DND-41 (cell line): ENCODE results near the gene LHX2.
"Not testable (repeated sequence)": the region's sequence is repeated elsewhere in the genome, so short reads cannot be mapped to it uniquely, and the experiment has no call there.

ENCODE experiments used
- ATAC-seq: fragments of 200-7000 bp; cut with Tn5 transposase; 3 replicates; pipeline ENCODE4 v1.9.1; 2021; ENCODE audit warnings: low read depth; ENCODE audit not compliant: insufficient read depth
- DNase-seq: peaks from one replicate; pipeline ENCODE4 v3.0.0-alpha.2; 2020
- H2AFZ ChIP-seq: 2 replicates; pipeline ENCODE4 v1.6.0; 2012; ENCODE audit warnings: low read depth, low read length
- H3K27ac ChIP-seq: 2 replicates; pipeline ENCODE4 v1.5.1; 2012; ENCODE audit warnings: low read length, inconsistent platforms
- H3K27me3 ChIP-seq: fragments of 200-600 bp; sonication (generic); 2 replicates; pipeline ENCODE4 v1.6.0; 2012; ENCODE audit warnings: low read length, mild to moderate bottlenecking, inconsistent platforms; ENCODE audit not compliant: insufficient read depth, poor library complexity
- H3K36me3 ChIP-seq: 2 replicates; pipeline ENCODE4 v1.5.1; 2012; ENCODE audit warnings: low read length, inconsistent platforms; ENCODE audit not compliant: insufficient read depth
- H3K4me1 ChIP-seq: 2 replicates; pipeline ENCODE4 v1.5.1; 2012; ENCODE audit warnings: mild to moderate bottlenecking, low read length; ENCODE audit not compliant: insufficient read depth
- H3K4me2 ChIP-seq: 2 replicates; pipeline ENCODE4 v1.6.0; 2012; ENCODE audit warnings: mild to moderate bottlenecking, moderate library complexity, low read length, inconsistent platforms; ENCODE audit not compliant: insufficient read depth
- H3K4me3 ChIP-seq, 2 experiments: fragments of 200-600 bp in 1 of 2; shearing (Covaris generic) in 1 of 2; 2 replicates each; pipeline ENCODE4 v1.5.1; 2012 to 2016; ENCODE audit warnings: inconsistent platforms in 2 of 2, low read length in 2 of 2, mild to moderate bottlenecking in 2 of 2, low read depth in 1 of 2, moderate library complexity in 1 of 2
- H3K79me2 ChIP-seq: 2 replicates; pipeline ENCODE4 v1.6.0; 2012; ENCODE audit warnings: low read length, inconsistent platforms; ENCODE audit not compliant: insufficient read depth
- H3K9ac ChIP-seq: 2 replicates; pipeline ENCODE4 v1.6.0; 2012; ENCODE audit warnings: low read depth, mild to moderate bottlenecking, inconsistent platforms, low read length, moderate library complexity
- H3K9me3 ChIP-seq: 2 replicates; pipeline ENCODE4 v1.5.1; 2012; ENCODE audit warnings: low read length, moderate library complexity, mild to moderate bottlenecking, inconsistent platforms; ENCODE audit not compliant: insufficient read depth, severe bottlenecking
- H4K20me1 ChIP-seq: 2 replicates; pipeline ENCODE4 v1.6.0; 2012; ENCODE audit warnings: low read length; ENCODE audit not compliant: insufficient read depth
- EZH2 ChIP-seq: IDR thresholded peaks from 3 replicates; pipeline ENCODE4 v1.6.1; 2012; ENCODE audit warnings: borderline replicate concordance, low read depth, mild to moderate bottlenecking, moderate library complexity, low read length, inconsistent platforms; ENCODE audit not compliant: severe bottlenecking
- TF ChIP-seq, protein P1 (sequence below): IDR thresholded peaks from 2 replicates; pipeline ENCODE4 v1.5.1; 2012; ENCODE audit warnings: borderline replicate concordance, low read length, moderate library complexity, mild to moderate bottlenecking; ENCODE audit not compliant: poor library complexity, severe bottlenecking; ENCODE audit errors: extremely low read depth

The LHX2 gene

GRCh38 chr9:123983047-123983446, 28.5 kb upstream of the LHX2 start:
- ATAC-seq, result no peak
- TF ChIP-seq, protein P1, sequence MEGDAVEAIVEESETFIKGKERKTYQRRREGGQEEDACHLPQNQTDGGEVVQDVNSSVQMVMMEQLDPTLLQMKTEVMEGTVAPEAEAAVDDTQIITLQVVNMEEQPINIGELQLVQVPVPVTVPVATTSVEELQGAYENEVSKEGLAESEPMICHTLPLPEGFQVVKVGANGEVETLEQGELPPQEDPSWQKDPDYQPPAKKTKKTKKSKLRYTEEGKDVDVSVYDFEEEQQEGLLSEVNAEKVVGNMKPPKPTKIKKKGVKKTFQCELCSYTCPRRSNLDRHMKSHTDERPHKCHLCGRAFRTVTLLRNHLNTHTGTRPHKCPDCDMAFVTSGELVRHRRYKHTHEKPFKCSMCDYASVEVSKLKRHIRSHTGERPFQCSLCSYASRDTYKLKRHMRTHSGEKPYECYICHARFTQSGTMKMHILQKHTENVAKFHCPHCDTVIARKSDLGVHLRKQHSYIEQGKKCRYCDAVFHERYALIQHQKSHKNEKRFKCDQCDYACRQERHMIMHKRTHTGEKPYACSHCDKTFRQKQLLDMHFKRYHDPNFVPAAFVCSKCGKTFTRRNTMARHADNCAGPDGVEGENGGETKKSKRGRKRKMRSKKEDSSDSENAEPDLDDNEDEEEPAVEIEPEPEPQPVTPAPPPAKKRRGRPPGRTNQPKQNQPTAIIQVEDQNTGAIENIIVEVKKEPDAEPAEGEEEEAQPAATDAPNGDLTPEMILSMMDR, result no peak
- no peak for TF ChIP-seq EZH2

GRCh38 chr9:123984802-123985201, 26.8 kb upstream of the LHX2 start:
- no peak overlapping the region for H2AFZ ChIP-seq
- peaks cover 8% of the 10 kb centered on the region for H3K27me3 ChIP-seq
- no peaks in the 10 kb centered on the region for H4K20me1 ChIP-seq
- no peaks in the 10 kb centered on the region for H3K36me3 ChIP-seq
- H3K9ac ChIP-seq, result no peak overlapping the region
- H3K79me2 ChIP-seq, result no peaks in the 10 kb centered on the region
- no peak for DNase-seq
- no peak overlapping the region for H3K4me2 ChIP-seq
- ATAC-seq, result no peak
- no peak for TF ChIP-seq EZH2
- TF ChIP-seq, protein P1, result no peak
- no peaks in the 10 kb centered on the region for H3K9me3 ChIP-seq
- H3K27ac ChIP-seq, result no peak overlapping the region
- H3K4me1 ChIP-seq, result no peaks in the 10 kb centered on the region
- H3K4me3 ChIP-seq, result no peak overlapping the region

More at GRCh38 chr9:123983047-123983446, 28.5 kb upstream of the LHX2 start:
- DNase-seq, result no peak
- no peak overlapping the region for H3K4me3 ChIP-seq
- no peaks in the 10 kb centered on the region for H3K4me1 ChIP-seq
- H3K27me3 ChIP-seq, result peaks cover 8% of the 10 kb centered on the region
- H3K79me2 ChIP-seq, result no peaks in the 10 kb centered on the region
- H4K20me1 ChIP-seq, result no peaks in the 10 kb centered on the region
- no peak overlapping the region for H3K27ac ChIP-seq
- H3K36me3 ChIP-seq, result no peaks in the 10 kb centered on the region
- H2AFZ ChIP-seq, result no peak overlapping the region
- H3K9ac ChIP-seq, result no peak overlapping the region
- H3K4me2 ChIP-seq, result no peak overlapping the region
- H3K9me3 ChIP-seq, result no peaks in the 10 kb centered on the region

DNA sequence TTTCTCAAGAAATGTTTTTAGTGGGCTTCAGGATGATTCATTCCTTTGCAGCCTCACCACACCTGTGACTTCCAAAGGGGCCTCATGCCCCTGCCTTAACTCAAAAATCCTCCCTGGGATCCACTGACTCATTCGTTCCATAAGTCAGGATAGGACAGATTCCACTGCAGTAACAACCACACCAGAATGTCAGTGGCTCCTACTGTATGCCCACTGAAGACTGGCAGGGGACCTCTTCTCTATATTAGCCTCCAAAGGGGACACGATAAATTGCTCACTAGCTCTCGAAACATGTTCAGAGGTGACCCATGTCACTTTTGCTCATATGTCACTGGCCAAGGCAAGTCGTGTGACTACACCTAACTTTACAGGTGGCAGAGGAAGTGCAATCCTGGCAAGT, 25.7 kb upstream of the LHX2 start:
- H3K79me2 ChIP-seq, result no peaks in the 10 kb centered on the region
- no peak overlapping the region for H3K4me3 ChIP-seq
- H3K9ac ChIP-seq, result no peak overlapping the region
- no peak for TF ChIP-seq EZH2
- H3K27ac ChIP-seq, result no peak overlapping the region
- no peaks in the 10 kb centered on the region for H4K20me1 ChIP-seq
- no peaks in the 10 kb centered on the region for H3K36me3 ChIP-seq
- H3K4me2 ChIP-seq, result no peak overlapping the region
- H3K27me3 ChIP-seq, result peaks cover 13% of the 10 kb centered on the region
- DNase-seq (no peak), ATAC-seq (no peak)
- H3K4me1 ChIP-seq, result no peaks in the 10 kb centered on the region
- H3K9me3 ChIP-seq, result no peaks in the 10 kb centered on the region
- H2AFZ ChIP-seq, result no peak overlapping the region

DNA sequence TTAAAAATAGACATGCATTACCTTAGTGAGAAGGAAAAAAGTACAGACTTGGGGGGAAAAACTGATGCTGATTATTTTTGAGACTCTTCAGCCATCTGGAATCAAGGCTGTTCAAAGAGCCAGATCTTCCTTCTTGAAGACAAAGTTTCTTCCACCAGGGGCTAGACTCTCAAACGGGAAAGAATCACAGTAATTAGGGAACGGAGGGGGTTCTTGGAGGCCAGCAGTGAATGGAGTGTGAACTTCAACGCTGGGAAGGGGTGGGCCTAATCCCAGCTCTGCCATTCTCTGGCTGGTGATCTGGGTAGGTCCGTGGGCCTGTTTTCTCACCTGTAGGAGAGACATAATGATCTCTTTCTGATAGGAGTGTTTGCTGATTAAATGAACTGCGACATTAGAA, 21.1 kb upstream of the LHX2 start:
- Histone ChIP-seq H3K4me1 (no peaks in the 10 kb centered on the region), H3K4me3 (no peak overlapping the region), H3K27me3 (peaks cover 12% of the 10 kb centered on the region), H3K9ac (no peak overlapping the region), H2AFZ (no peak overlapping the region), H3K4me2 (no peak overlapping the region), H3K79me2 (no peaks in the 10 kb centered on the region), H4K20me1 (no peaks in the 10 kb centered on the region), H3K27ac (no peak overlapping the region), H3K9me3 (no peaks in the 10 kb centered on the region), H3K36me3 (no peaks in the 10 kb centered on the region)
- no peak for TF ChIP-seq EZH2
- TF ChIP-seq, protein P1, result no peak
- ATAC-seq (no peak), DNase-seq (no peak)

DNA sequence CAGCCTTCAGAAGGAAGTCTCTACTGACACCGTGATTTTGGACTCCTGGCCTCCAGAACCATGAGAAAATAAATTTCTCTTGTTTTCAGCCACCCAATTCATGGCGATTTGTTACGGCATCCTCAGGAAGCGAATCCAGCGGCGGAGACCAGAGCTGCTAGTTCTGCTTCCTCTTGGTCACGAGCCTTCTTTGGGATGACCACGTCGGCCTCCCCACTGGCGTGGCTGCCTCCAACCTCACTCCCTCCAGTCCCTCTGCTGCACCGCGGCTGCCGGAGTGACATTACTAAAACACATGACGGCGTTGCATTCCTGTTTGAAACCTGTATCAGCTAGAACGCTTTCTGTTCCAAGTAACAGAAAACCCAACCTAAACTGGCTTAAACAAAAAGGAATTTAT, 18.9 kb upstream of the LHX2 start:
- H3K4me3 ChIP-seq, H3K27ac ChIP-seq, H3K79me2 ChIP-seq, H4K20me1 ChIP-seq, H3K4me1 ChIP-seq, H3K36me3 ChIP-seq, H2AFZ ChIP-seq, DNase-seq, ATAC-seq, H3K9me3 ChIP-seq, H3K4me2 ChIP-seq, H3K9ac ChIP-seq: not testable (repeated sequence)
- H3K27me3 ChIP-seq, result peaks cover 13% of the 10 kb centered on the region
